Prostate gland (tissue), 2 donors: ENCODE data around the gene HSDL2. TPM values are rescaled to one million over a fixed set of nuclear protein-coding genes. Genes with fewer than 3 reads are reported as not detected.
"Not testable (repeated sequence)": the region's sequence is repeated elsewhere in the genome, so short reads cannot be mapped to it uniquely, and the experiment has no call there.

Experiments
- DNase-seq: peaks from one replicate; pipeline ENCODE4 v3.0.0-alpha.2; 2019; ENCODE audit warnings: low spot score
- H3K27ac ChIP-seq, 2 donors: fragments of 200-600 bp; sonication (generic); 2 replicates each; pipeline ENCODE4 v1.5.1; 2017 to 2019
- H3K27me3 ChIP-seq: fragments of 200-600 bp; sonication (generic); replicated peaks from 2 replicates; pipeline ENCODE4 v1.5.1; 2019; ENCODE audit not compliant: insufficient read depth
- H3K36me3 ChIP-seq, 2 donors: fragments of 200-600 bp; sonication (generic); 1 replicate in 1 of 2; 2 replicates in 1 of 2; pipeline versions ENCODE4 v1.5.1 to v1.8.1; 2017 to 2019
- H3K4me1 ChIP-seq: fragments of 200-600 bp; sonication (generic); replicated peaks from 2 replicates; pipeline ENCODE4 v1.5.1; 2019
- H3K4me3 ChIP-seq, 2 donors: fragments of 200-600 bp; sonication (generic); 2 replicates each; pipeline ENCODE4 v1.5.1; 2017 to 2019
- H3K9me3 ChIP-seq: fragments of 200-600 bp; sonication (generic); 2 replicates; pipeline ENCODE4 v1.5.1; 2017
- POLR2A ChIP-seq: fragments of 450-650 bp; IDR thresholded peaks from one replicate; pipeline ENCODE4 v1.6.1; 2016; ENCODE audit warnings: antibody characterized with exemption, mild to moderate bottlenecking
- POLR2AphosphoS5 ChIP-seq: sonication (generic); formaldehyde crosslinking; IDR thresholded peaks from one replicate; pipeline ENCODE4 v1.6.1; 2017; ENCODE audit warnings: antibody characterized with exemption
- WGBS: methylation state at CpG from one replicate; pipeline ENCODE4 v1.1.5; 2018; 5-methylcytosine and 5-hydroxymethylcytosine counted together
- intact Hi-C: fragments of 100-400 bp; cut with DNase I; formaldehyde crosslinking; loops from one replicate; pipeline ENCODE4 v1.14.2; 2022
- total RNA-seq, 2 donors: library from RNA; depleted of rRNA; stranded (reverse); fragments of >200 nt; gene quantifications; one replicate each; pipeline ENCODE4 v1.1.0, GENCODE V29; 2016
- TF ChIP-seq, protein P1 (sequence below), 4 experiments: fragments of 200-600 bp in 2 of 4; fragments of 450-650 bp in 2 of 4; sonication (generic) in 2 of 4; IDR thresholded peaks; 1 replicate in 3 of 4; 2 replicates in 1 of 4; pipeline ENCODE4 v1.5.1; 2016 to 2019; ENCODE audit warnings: antibody characterized with exemption in 4 of 4, mild to moderate bottlenecking in 2 of 4, moderate library complexity in 2 of 4

HSDL2 gene
- total RNA-seq, 2 donors from 2014 or later = 22.2 to 25.2 TPM

GRCh38 chr9:112361601-112362000, 18.3 kb upstream of the HSDL2 start:
- Histone ChIP-seq H3K27ac (no peak overlapping the region), H3K4me1 (no peaks in the 10 kb centered on the region), H3K4me3 (no peak overlapping the region), H3K36me3 (no peaks in the 10 kb centered on the region), H3K27me3 (no peaks in the 10 kb centered on the region), H3K9me3 (no peaks in the 10 kb centered on the region)
- intact Hi-C loops = loop anchor here (2.0 to 5.0 kb wide), 2 partner anchors 263 to 604 kb away; no protein-coding TSS in a partner anchor
- peak; percentile 20 for DNase-seq
- TF ChIP-seq POLR2AphosphoS5 (no peak), POLR2A (no peak)
- TF ChIP-seq, protein P1, sequence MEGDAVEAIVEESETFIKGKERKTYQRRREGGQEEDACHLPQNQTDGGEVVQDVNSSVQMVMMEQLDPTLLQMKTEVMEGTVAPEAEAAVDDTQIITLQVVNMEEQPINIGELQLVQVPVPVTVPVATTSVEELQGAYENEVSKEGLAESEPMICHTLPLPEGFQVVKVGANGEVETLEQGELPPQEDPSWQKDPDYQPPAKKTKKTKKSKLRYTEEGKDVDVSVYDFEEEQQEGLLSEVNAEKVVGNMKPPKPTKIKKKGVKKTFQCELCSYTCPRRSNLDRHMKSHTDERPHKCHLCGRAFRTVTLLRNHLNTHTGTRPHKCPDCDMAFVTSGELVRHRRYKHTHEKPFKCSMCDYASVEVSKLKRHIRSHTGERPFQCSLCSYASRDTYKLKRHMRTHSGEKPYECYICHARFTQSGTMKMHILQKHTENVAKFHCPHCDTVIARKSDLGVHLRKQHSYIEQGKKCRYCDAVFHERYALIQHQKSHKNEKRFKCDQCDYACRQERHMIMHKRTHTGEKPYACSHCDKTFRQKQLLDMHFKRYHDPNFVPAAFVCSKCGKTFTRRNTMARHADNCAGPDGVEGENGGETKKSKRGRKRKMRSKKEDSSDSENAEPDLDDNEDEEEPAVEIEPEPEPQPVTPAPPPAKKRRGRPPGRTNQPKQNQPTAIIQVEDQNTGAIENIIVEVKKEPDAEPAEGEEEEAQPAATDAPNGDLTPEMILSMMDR (IDR thresholded peaks at IDR 0.05) = peak in 3 of 4 experiments; percentile 67 to 85 (median 74)
- WGBS = 8% methylated on average over 4 of the region's 4 CpGs

GRCh38 chr9:112364761-112365160, 15.1 kb upstream of the HSDL2 start:
- Histone ChIP-seq H3K9me3 (no peaks in the 10 kb centered on the region), H3K36me3 (no peaks in the 10 kb centered on the region), H3K4me3 (no peak overlapping the region), H3K27ac (no peak overlapping the region), H3K4me1 (no peaks in the 10 kb centered on the region), H3K27me3 (no peaks in the 10 kb centered on the region)
- WGBS = 61% methylated on average over 3 of the region's 3 CpGs
- TF ChIP-seq POLR2A = no peak
- TF ChIP-seq, protein P1 (IDR thresholded peaks at IDR 0.05) = no peak
- TF ChIP-seq POLR2AphosphoS5 = no peak
- DNase-seq = no peak
- intact Hi-C loops = loop anchor here (5.0 kb wide), 1 partner anchor 607 kb away; no protein-coding TSS in a partner anchor

GRCh38 chr9:112365257-112365656, 14.7 kb upstream of the HSDL2 start:
- H3K9me3 ChIP-seq, H3K4me1 ChIP-seq, H3K36me3 ChIP-seq, intact Hi-C loops, H3K27me3 ChIP-seq, DNase-seq, H3K27ac ChIP-seq, H3K4me3 ChIP-seq: not testable (repeated sequence)
- 99% methylated on average over 3 of the region's 3 CpGs for WGBS

DNA sequence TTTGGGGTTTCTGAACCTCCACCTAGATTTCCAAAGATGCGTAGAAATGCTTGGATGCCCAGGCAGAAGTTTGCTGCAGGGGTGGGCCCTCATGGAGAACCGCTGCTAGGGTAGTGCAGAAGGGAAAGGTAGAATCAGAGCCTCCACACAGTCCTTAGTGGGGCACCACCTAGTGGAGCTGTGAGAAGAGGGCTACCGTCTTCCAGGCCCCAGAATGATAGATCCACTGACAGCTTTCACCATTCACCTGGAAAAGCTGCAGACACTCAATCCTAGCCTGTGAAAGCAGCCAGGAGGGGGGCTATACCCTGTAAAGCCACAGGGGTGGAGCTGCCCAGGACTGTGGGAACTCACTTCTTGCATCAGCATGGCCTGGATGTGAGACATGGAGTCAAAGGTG, 13.3 kb upstream of the HSDL2 start:
- H3K36me3 ChIP-seq = no peaks in the 10 kb centered on the region
- H3K4me1 ChIP-seq = no peaks in the 10 kb centered on the region
- no peak overlapping the region for H3K4me3 ChIP-seq
- TF ChIP-seq POLR2AphosphoS5 (no peak), POLR2A (no peak)
- TF ChIP-seq, protein P1 (IDR thresholded peaks at IDR 0.05) = no peak
- H3K27me3 ChIP-seq = no peaks in the 10 kb centered on the region
- no peak overlapping the region for H3K27ac ChIP-seq
- no peaks in the 10 kb centered on the region for H3K9me3 ChIP-seq
- 82% methylated on average over 3 of the region's 3 CpGs for WGBS
- intact Hi-C loops = no loop called here
- no peak for DNase-seq

- Histone ChIP-seq H3K4me1 (no peaks in the 10 kb centered on the region), H3K27ac (no peak overlapping the region), H3K9me3 (no peaks in the 10 kb centered on the region), H3K27me3 (no peaks in the 10 kb centered on the region), H3K36me3 (no peaks in the 10 kb centered on the region), H3K4me3 (no peak overlapping the region)
- no peak for DNase-seq
- no peak for TF ChIP-seq POLR2AphosphoS5
- no peak for TF ChIP-seq POLR2A
- TF ChIP-seq, protein P1 (IDR thresholded peaks at IDR 0.05) = no peak
- intact Hi-C loops = no loop called here
Observed at GRCh38 chr9:112367465-112367864, 12.4 kb upstream of the HSDL2 start.
